Measurements from ENCODE around the gene HMGN4.

DNA sequence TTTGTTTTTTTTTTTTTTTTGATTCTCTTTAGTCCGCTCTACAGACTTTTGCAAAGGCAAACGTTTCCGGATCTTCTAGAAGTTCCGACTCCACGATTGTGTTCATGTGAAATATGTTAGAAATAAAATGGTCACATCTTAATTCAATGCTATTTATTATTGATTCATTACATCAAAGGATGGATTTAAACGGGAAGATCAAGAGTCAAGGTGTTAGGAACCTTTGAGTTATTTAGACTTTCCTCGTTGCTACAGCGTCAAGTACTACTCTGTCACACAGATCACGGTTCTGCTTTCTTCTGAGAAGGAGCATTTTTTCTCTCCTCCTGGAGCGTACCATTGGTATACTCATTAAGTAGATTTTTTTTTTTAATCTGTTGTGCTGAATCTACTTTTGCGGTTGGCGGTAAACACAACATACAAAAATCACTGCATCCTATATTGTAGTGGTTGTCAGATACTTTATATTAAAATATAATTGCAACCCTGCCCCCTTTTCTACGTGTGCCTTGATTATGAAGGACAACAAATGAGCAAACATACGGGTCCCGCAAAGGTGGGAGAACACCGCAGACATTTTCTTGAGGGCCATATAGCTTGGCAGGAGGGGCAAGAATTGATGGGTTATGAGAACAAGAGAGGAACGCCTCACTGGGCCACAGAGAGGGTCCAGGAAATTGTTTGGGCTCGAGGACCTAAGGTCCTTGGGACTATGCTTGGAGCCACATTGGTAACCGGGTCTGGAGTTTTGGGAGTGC is 17.5 kb downstream of the HMGN4 start:
- TF ChIP-seq, protein P1, sequence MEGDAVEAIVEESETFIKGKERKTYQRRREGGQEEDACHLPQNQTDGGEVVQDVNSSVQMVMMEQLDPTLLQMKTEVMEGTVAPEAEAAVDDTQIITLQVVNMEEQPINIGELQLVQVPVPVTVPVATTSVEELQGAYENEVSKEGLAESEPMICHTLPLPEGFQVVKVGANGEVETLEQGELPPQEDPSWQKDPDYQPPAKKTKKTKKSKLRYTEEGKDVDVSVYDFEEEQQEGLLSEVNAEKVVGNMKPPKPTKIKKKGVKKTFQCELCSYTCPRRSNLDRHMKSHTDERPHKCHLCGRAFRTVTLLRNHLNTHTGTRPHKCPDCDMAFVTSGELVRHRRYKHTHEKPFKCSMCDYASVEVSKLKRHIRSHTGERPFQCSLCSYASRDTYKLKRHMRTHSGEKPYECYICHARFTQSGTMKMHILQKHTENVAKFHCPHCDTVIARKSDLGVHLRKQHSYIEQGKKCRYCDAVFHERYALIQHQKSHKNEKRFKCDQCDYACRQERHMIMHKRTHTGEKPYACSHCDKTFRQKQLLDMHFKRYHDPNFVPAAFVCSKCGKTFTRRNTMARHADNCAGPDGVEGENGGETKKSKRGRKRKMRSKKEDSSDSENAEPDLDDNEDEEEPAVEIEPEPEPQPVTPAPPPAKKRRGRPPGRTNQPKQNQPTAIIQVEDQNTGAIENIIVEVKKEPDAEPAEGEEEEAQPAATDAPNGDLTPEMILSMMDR (IDR thresholded peaks at IDR 0.05), result no peak
- TF ChIP-seq POLR2A (IDR thresholded peaks at IDR 0.05), result no peak
- no peak for TF ChIP-seq POLR2AphosphoS5 (IDR thresholded peaks at IDR 0.05)

Measured in breast epithelium (tissue), 3 donors.